Stimulated activated CD4-positive, alpha-beta T cell treated with anti-CD3 and anti-CD28 coated beads, Interleukin-4, amount 100 ng/mL, for 48 hours (primary cell): ENCODE data around the gene POC1A.

Experiments
- DNase-seq, 2 donors: peaks; one replicate each; pipeline ENCODE4 v3.0.0-alpha.2; 2020; ENCODE audit warnings: low read depth in 2 of 2

The POC1A gene

GRCh38 chr3:52128118-52128683 is 26.0 kb downstream of the POC1A start:
- DNase-seq: no peak

GRCh38 chr3:52126500-52126899 is 27.7 kb downstream of the POC1A start:
- no peak for DNase-seq

- no peak for DNase-seq
These were observed 28.2 kb downstream of the POC1A start for GRCh38 chr3:52126036-52126435.

- DNase-seq: no peak
These were observed 29.5 kb downstream of the POC1A start for GRCh38 chr3:52124766-52125165.

- DNase-seq: no peak
These were observed 30.1 kb downstream of the POC1A start for GRCh38 chr3:52124126-52124525.

- DNase-seq: peak; percentile 50 to 62
These were observed 31.0 kb downstream of the POC1A start for GRCh38 chr3:52123106-52123725.

- no peak for DNase-seq
These were observed 31.7 kb downstream of the POC1A start for GRCh38 chr3:52122491-52122890.

- no peak for DNase-seq
These were observed 32.4 kb downstream of the POC1A start for GRCh38 chr3:52121813-52122212.

- DNase-seq: no peak
These were observed 32.8 kb downstream of the POC1A start for GRCh38 chr3:52121464-52121805.

GRCh38 chr3:52120556-52121463 is 33.4 kb downstream of the POC1A start:
- DNase-seq: no peak

- DNase-seq: no peak
These were observed 34.4 kb downstream of the POC1A start for GRCh38 chr3:52119826-52120225.

GRCh38 chr3:52119099-52119498 is 35.1 kb downstream of the POC1A start:
- no peak for DNase-seq

GRCh38 chr3:52118156-52118875 is 35.9 kb downstream of the POC1A start:
- DNase-seq: no peak

GRCh38 chr3:52117537-52117936 is 36.7 kb downstream of the POC1A start:
- DNase-seq: no peak

- DNase-seq: no peak
These were observed 42.2 kb downstream of the POC1A start for GRCh38 chr3:52112056-52112455.

GRCh38 chr3:52110502-52110901 is 43.7 kb downstream of the POC1A start:
- DNase-seq: no peak

- DNase-seq: no peak
These were observed 44.5 kb downstream of the POC1A start for GRCh38 chr3:52109611-52110301.

GRCh38 chr3:52108302-52109232 is 45.7 kb downstream of the POC1A start:
- DNase-seq: no peak

- no peak for DNase-seq
These were observed 47.1 kb downstream of the POC1A start for GRCh38 chr3:52106951-52107611.
